Fibroblast of the aortic adventitia (primary cell): ENCODE data around the gene ST3GAL4. TPM values are rescaled to one million over a fixed set of nuclear protein-coding genes. Genes with fewer than 3 reads are reported as not detected.
A peak's percentile ranks its signal among the peaks of the same experiment; 100 is the strongest.

Experiments
- DNase-seq: peaks from one replicate; pipeline ENCODE4 v3.0.0-alpha.2; 2010; ENCODE audit warnings: low read depth
- H3K4me3 ChIP-seq: 2 replicates; pipeline ENCODE4 v1.5.1; 2011; ENCODE audit warnings: low read depth, mild to moderate bottlenecking, control low read depth, low read length, moderate library complexity
- CTCF ChIP-seq: IDR thresholded peaks from 2 replicates; pipeline ENCODE4 v1.5.1; 2011; ENCODE audit warnings: mild to moderate bottlenecking, low read length, control low read depth, inconsistent platforms; ENCODE audit not compliant: insufficient read depth
- total RNA-seq: library from RNA; depleted of rRNA; stranded (reverse); fragments of >200 nt; gene quantifications from 2 replicates; pipeline ENCODE4 v1.2.3, GENCODE V29; 2012; ENCODE audit warnings: low replicate concordance

Gene ST3GAL4
- total RNA-seq, 1 donor: 25.4 TPM

DNA sequence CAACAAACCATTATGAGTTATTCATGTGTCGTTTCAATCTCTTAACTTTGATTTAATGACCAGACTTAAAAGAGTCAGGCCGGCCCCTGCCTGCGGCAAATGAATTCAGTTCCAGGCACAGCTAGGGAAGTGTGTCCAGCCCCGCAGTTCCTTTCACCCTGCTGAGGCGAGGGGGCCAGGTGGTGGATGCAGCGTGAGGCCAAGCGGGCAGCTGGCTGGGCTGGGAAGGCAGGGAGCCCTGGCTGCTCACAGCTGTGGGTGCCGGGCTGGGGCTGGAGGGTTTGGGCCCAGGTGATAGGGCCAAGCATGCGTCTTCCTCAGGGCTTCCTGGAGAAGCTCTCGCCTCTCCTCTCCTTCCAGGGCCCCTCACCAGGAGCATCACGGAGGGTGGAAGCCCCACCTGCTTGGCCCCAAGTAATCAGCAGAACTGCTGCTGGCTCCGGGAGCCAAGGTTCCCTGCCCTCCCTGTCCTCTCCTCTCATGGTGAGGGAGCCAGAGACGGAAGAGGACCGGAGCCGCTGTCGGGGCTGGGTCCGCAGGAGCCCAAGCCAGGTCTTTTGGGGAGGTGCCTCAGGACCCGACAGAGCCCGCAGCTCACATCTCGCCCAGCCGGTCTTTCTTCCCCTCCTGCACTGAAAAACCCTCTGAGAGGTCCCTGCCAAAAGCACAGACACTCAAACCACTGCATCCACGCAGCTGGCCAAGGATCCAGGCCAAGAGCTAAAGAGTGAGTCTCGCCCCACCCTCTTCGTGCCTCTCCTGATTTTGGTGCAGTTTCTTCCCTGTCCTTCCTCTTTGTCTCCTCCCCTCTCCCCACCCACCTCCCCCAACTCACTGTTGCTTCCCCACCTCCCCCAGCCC lies 97.0 kb downstream of the ST3GAL4 start:
- peak; percentile 45 for DNase-seq
- H3K4me3 ChIP-seq: no peak overlapping the region
- no peak for TF ChIP-seq CTCF

DNA sequence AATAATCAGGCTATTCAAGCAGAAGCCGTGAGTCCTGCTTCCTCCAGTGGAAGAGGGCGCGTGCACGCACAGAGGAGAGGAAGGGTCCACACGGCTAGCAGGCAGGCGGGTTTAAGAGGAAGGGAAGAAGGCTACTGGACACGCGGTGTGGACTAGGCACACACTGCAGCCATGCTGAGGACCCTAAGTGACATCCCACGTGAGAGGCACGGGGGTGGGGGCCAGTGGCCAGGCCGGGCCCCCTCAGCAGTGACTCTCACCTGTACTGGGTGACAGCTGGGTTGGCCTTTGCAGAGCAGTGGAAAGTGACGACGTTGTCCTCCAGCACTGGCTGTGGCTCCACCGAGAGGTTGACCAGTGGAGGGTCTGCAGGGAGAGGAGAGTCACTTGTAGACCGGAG lies 100.6 kb downstream of the ST3GAL4 start:
- no peak for DNase-seq
- no peak for TF ChIP-seq CTCF
- no peak overlapping the region for H3K4me3 ChIP-seq

DNA sequence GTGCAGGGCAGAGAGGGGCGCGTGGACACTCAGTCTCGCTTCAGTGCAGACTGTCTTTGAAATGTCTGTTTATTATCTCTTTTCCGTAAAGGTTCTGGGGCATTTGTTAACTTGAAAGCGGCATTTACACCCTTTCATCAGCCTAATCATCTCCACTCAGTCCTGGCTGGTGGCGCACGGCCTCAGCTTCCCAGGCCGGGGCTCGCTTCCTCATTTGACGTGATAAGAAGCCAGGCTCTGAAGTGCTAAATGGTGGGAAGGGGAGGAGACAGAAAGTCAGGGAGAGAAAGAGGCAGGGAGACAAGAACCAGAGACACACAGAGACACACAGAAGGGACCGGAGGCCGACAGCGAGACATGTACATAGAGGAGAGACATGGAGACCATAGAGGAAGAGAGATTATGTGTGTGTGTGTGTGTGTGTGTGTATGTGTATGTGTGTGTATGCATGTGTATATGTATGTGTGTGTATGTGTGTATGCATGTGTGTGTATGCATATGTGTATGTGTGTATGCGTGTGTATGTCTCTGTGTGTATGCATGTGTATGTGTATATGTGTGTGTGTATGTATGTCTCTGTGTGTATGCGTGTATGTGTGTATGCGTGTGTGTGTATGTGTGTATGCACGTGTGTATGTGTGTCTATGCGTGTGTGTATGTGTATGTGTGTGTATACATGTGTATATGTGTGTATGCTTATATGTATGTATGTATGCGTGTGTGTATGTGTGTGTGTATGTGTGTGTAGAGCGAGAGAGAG lies 101.5 kb downstream of the ST3GAL4 start:
- H3K4me3 ChIP-seq: no peak overlapping the region
- no peak for TF ChIP-seq CTCF
- no peak for DNase-seq

DNA sequence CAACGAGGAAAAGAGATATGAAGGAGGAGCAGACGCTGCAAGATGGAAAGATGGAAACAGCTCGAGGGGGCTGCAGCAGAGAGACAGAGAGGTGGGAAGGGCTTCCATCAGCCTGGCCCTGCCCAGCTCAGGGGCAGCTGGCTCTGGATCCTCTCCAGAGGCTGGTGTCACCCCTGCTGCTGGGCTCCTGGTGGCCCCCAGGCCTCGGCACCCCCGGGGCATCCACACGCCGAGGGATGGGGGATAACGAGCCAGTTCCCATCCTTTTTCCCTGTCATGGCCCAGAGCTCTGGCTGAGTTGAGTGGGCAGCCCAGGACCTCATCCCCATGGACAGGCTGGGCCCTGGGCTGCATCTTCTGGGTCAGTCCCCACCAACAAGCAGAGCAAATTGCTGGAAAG lies 102.3 kb downstream of the ST3GAL4 start:
- H3K4me3 ChIP-seq: no peak overlapping the region
- no peak for DNase-seq
- no peak for TF ChIP-seq CTCF

- H3K4me3 ChIP-seq: no peak overlapping the region
- no peak for TF ChIP-seq CTCF
- peak; percentile 64 for DNase-seq
Observed at GRCh38 chr11:126459691-126460281, 104.3 kb downstream of the ST3GAL4 start.

DNA sequence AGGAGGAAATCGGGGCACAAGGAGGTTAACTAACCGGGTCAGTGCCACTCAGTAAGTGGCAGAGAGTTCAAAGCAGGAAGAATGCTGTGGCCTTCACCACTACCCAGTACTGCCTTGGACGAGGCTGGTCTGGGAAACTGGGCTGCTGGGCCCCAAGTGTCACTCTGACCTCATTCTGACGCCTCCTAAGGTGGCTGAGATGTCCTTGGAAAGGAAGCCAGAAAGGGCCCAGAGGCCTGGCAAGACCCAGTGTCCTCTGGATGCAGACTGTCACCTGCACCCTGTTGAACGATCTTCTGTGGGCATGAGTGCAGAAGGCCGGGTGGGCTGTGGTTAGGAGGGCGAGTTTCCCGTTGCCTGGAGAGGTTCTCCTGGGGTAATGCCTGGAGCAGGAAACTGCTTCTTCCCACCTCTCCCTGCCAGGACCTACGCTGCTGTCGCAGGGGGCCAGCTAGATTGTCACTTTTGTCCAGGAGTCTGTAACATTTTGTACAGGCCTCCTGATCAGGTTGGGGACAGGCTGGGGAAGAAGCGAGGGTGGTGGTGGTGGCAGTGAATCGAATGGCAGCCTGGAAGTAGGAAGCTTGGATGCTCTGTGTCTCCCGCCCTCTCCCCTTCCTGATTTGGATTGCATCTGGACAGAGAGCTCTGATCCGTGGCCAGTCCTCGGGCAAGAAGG lies 105.1 kb downstream of the ST3GAL4 start:
- DNase-seq: no peak
- no peak for TF ChIP-seq CTCF
- no peak overlapping the region for H3K4me3 ChIP-seq
